HG02840 (cell line): ENCODE measurements around the gene SLC37A1.
"Not testable (repeated sequence)": the region's sequence is repeated elsewhere in the genome, so short reads cannot be mapped to it uniquely, and the experiment has no call there.

Experiments
- ATAC-seq: cut with Tn5 transposase; IDR thresholded peaks from one replicate; pipeline ENCODE4 v1.9.1; 2021; ENCODE audit warnings: mild to moderate bottlenecking, moderate library complexity, moderate number of reproducible peaks; ENCODE audit not compliant: unreplicated experiment, low FRiP score

SLC37A1 gene

DNA sequence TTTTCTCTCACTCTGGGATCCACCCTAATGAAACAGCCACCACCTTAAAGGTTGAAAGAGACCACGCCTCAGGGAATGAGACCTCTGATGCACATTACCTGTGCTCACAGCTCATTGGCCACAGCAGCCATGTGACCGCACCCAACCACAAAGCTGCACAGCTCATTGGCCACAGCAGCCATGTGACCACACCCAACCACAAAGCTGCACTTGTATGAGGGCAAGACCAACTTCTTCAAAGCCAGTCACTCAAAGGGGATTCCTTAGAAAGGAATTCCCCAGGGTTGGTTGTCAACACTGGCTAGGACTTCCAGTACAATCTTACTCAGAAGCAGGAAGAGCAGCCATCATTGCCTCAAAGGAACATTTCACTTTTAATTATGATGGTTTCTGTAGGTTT is 96.2 kb downstream of the SLC37A1 start:
- no peak for ATAC-seq

DNA sequence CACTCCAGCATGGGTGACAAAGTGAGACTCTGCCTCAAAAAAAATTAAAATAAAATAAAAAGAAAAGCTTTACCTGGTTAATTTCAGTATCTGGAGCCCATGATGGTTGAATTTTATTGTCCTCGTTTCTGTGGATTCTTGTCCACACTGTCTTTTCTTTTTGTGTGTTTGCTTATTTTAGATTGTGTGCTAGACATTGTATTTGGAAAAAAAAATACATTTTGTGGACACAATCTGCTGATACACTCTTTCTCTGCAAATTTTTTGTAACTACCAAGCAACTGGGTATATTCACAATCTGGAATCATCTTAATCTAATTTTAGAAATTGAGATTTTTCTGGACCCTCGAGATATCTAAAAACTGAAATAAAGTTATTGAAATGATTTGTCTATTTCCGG is 98.2 kb downstream of the SLC37A1 start:
- no peak for ATAC-seq

DNA sequence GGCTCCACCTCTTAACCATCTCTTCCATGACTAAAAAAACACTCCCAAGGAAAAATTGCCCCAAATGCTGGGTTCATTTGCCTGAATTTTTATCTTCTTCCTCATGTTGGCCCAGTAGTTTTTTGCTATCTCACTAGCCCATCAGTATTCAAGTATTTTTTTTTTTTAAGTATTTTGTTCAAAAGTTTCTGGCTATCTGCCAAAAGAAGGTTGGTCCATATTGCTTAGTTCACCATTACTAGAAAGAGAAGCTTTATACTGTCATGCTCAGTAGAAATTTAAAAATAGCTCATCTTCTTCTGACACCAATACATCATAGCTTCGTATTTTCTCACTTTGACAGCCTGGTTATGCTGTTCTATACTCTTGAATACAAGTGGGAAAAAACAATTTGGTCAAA is 98.7 kb downstream of the SLC37A1 start:
- ATAC-seq: no peak

DNA sequence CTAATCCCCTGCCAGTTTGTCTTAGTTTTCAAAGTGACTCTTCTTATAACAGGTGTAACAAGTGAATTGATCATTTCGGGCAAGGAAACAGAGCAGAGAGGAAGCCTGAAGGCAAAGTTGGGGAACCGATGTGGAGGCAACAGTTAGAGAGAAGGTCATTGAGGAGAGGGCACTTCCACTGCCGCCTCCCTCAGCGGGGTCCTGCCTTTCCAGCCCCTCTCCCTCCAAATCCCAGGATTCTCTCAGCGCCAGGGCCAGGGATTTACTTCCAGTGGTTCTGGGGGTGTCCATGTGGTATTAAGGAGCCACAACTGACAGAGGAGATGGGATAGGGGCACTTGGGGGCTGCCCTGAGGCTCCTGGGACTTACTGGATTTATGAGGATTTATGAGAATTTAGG is 100.1 kb downstream of the SLC37A1 start:
- no peak for ATAC-seq

DNA sequence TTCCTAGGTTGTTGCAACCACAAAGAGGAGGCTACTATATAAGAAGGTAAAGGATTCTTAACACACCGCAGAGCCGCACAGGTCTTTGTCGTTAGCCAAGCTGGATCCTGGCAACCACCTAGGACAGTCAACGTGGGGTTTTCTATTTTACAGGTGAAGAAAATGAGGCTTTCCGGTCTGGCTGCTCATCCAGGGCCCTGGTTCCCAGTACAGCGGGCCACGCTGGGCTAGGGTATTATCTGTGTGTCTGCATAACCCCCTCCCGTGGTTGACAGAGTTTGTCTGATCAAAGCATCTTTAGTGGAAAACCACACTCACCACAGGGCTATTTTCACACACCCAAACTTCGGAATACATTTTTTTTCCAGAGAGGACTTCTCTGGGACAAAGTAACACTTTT is 100.7 kb downstream of the SLC37A1 start:
- no peak for ATAC-seq

DNA sequence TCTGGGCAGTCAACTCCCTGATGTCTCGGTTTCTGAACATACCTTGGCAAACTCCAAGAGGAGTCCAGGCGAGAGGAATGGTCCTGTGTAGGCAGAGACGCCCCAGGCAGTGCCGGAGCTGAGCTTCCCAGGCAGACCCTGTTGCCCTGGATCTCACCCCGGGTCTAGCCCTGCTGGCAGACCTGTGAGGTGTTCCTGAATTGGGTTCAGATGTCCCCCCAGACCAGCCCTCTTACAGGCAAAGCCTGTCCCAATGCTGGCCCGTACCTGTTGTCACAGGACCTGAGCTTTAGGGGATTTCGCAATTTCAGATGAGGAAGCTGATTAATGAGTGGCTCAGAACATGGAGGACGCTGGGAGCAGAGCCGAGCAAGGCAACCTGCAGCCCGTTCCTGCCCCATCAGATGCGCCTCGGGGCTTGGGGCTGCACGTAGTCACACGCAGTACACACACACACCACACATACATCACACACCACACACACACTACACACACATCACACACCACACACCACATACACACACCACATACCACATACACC is 101.2 kb downstream of the SLC37A1 start:
- ATAC-seq: no peak

DNA sequence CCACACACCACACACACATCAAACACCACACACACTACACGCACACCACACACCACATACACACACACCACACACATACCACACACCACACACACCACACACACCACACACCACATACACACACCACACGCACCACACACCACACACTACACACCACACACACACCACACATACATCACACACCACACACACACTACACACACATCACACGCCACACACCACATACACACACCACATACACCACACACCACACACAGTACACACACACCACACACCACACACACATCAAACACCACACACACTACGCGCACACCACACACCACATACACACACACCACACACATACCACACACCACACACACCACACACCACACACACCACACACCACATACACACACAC is 101.7 kb downstream of the SLC37A1 start:
- not testable (repeated sequence) for ATAC-seq

DNA sequence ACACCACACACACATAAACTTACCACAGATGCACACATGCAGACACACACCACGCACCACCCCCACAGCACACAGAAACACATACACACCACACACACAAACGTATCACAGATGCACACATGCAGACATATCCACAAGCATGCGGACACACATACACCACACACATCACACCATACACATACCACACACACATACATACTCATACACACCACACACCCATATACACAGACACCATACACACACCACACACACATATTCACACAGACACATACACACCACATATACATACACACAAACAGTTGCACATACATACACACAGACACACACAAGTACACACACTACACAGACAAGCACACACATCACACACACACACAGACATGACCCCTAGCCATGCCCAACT is 102.3 kb downstream of the SLC37A1 start:
- ATAC-seq: no peak

DNA sequence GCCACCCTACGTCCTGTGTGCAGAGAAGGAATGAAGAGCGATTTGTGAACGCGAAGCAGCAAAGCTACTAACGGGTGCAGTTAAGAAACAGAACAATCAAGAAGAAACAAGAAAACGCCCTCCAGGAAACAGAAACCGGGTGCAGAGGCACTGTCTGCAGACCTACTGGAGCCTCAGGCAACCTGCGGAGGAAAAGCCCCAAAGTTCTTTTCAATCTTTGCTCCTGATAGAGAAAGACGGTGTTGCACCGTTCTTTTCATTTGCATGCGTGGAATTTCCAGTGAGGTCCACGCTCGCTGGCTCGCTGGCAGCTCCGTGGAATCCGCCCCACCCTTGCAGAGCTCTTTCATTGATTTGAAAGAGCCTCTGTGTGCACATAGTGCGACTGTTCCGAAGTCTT is 102.8 kb downstream of the SLC37A1 start:
- ATAC-seq: no peak

DNA sequence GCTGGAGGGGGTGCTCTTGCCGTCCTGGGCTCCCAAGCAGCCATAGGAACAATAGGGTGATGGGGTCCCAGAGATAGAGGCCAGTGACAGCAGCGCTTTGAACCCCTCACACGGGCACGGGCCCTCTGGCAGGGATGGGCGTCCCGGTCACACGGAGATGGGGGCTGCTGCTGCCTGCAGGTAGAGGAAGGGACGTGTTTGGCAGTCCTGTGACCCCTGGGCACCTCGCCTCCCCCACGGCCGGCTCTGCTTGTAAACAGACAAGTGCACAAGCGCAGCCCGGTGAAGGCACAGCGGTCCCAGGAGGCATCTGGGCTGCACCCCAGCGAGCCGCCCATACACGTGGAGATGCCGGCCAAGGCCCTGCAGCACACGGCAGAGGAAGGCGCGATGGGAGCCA is 103.3 kb downstream of the SLC37A1 start:
- no peak for ATAC-seq

DNA sequence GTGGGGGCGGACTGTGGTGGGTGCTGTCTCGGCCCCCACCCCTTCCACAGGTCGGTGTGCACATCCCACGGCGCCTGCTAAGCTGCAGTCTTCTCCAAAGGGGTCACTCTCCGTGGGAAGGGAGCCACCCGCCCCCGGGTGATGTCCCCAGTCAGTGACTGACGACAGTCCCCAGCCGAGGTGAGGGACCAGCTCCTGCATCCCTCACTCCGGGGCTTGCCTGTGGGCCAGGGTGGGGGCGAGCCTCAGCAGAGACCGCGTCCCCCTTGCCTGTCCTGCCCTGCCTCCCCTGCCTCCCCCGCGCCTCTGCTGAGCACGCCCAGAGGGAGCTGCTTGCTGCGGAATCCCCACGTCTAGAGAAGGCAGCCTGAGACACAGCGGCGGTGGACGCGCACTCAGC is 103.8 kb downstream of the SLC37A1 start:
- ATAC-seq: no peak

DNA sequence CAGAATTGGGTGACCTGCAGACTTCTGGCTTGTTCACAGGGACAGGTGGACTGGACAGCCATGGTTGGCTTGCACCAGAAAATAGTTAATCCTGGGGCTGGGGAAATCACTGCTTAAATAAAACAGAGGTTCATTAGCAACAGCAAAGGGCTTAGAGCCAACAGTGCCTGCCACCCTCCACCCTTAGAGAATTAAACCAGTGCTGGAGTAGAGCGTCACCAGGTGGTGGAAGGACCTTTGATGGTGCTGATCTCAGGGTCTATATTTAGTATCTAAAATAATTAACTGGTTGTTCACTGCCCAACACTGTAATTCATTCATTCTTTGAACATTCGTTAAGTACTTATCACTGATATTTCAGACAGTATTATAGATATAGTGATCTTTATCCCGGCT is 105.1 kb downstream of the SLC37A1 start:
- no peak for ATAC-seq

DNA sequence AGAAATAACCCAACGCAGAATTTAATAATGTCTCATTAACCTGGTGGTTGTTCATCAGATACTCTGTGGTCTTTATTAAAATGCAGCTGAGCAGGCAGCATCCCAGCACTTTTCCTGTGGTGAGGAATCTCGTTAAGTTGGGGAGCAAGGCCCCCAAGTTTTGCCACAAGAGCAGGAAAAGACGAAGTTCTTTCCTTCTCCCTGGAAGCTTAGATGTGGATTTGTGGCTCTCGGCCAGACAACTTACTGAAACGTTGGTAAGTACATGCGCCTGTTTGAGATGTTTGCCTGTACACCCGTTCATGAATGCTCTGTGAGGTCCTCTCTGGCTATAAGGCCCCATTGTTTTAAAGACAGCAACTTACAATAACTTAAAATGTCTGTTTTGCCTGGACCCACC is 105.5 kb downstream of the SLC37A1 start:
- no peak for ATAC-seq

DNA sequence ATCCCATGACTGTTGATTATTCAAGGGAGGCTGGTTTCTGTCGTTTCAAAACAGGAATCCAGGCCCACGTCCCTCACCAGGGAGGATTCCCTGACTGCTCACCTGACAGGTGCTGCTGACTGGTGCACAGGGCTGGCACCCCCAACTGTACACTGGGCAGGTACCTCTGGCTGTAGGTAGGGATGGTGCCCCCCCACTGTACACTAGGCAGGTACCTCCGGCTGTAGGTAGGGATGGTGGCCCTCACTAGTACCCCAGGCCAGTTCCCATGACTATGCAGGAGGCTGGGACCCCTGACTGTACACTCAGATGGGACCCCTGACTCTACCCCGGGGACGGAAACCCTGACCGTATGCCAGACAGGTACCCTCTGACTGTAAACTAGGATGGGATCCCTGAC is 106.2 kb downstream of the SLC37A1 start:
- no peak for ATAC-seq

DNA sequence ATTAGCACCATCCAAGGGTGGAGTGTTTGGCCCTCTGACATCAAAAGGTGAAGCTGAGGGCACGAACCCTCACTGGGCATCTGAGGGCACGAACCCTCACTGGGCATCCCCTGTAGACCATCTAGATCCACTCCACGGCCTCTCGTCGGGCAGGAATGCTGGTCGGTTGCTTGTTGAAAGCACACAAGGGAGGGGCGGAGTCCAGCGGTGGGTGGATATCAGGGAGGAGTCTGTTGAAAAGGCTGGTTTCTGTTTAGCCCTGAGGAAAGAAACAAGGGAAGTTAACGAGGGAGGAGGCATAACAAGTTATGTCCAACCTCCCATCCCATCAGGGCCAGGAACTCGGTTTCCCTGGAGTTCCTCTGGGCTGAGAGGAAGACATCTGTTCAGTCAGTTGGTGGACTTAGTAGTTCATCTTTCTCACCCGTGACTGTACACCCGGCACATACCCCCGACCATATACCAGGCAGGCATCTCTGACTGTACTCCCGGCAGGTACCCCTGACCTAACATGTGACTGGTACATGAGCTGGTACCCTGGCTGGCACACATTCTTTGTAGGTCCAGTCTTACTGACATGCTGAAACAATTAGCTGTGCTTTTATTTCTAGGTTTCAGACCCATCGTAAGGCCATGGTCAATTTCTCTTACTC is 107.6 kb downstream of the SLC37A1 start:
- no peak for ATAC-seq

DNA sequence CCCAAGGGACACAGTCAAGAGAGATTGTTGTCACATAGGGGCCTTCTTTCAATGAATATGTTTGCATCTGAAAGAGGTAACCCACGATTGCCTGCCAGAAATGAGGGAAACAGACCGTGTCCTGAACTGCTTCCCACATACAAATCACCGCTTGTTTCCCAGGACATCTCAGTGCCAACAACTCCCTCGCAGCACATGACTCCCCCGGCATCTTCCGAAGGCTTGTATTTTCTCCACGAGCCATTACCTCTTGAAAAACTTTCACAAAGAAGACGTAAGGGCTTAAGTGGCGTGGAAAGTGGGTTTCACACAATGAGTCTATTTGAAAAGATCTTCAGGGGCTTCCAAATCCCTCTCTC is 108.1 kb downstream of the SLC37A1 start:
- no peak for ATAC-seq

DNA sequence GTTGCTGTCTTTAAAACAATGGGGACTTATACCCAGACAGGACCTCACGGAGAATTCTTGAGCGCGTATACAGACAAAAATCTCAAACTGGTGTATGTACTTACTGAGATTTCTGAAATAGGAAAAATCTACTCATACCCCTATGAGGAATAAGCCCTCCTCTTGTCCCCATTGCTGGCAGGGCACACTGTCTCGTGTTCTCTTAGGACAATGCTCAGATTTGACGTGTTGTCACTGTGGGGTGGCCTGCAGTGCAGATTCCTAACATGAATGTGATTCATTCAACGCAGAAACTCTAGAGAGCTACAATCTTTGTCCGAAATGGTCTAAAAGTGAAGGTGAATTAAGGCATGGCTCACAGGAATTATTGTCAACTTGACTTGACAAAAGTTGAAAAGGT is 108.6 kb downstream of the SLC37A1 start:
- no peak for ATAC-seq

DNA sequence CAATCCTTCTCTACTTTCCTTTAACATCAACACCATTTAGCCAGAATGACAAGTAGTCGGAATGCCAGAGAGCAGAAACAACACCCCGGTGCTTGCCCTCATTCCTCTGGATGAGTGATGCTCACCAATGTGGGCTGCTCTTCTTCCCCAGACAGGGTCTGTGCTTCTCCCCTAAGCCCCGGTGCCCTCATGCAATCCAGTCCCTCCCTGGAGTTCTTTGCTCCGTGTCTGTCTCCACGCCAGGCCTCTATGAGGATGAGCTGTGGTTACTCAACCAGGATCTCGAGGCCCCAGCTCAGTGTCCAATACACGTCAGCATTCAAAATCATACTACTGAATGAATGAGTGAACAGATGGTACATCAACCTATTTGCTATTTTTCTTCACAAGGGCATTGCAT is 110.0 kb downstream of the SLC37A1 start:
- no peak for ATAC-seq

DNA sequence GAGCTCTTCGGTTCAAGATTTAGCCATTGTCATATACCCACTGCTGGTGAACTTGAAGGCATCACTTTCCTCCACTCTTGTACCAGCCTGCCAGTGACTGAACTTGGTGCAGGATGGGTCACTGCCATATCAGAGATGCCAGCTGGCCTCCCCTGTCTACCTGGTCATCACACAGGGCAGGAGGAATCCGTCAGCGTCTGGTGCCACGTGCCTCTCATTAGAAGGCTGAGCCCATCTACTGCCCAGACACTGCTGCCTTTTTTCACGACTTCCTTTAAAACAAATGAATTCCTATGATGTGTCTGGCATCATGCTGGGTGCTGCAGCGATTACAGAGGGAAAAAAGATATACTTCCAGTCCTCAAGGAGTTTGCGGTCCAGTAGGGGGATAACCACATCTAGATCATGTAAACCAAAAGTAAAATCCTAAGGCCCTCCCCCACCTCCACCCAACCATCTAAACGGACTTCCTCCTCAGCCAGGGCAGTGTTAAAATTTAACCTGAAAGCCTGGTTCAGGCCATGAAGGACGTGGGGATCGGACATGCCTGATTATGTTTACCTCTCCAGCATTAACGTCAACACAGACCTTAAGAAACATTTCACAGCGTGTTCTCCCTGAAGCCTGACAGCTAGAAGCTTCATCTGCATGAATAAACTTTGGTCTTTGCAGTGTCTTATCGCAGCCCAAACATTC is 110.6 kb downstream of the SLC37A1 start:
- ATAC-seq: no peak

DNA sequence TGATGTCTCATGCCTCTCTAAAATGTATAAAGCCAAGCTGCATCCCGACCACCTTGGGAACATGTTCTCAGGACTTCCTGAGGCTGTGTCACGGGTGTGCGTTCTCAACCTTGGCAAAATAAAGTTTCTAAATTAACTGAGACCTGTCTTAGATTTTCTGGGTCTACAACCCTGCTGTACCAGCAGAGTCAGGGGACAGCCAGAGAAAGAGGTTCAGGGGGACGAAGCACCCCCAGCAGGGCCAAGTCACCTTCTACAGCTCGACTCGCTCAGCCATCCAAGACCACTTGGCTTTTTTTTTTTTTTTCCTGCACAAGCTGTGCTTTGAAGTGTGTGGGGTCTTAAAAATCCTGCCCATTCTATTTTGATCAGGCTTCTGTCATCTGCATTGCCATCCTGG is 111.3 kb downstream of the SLC37A1 start:
- ATAC-seq: no peak

DNA sequence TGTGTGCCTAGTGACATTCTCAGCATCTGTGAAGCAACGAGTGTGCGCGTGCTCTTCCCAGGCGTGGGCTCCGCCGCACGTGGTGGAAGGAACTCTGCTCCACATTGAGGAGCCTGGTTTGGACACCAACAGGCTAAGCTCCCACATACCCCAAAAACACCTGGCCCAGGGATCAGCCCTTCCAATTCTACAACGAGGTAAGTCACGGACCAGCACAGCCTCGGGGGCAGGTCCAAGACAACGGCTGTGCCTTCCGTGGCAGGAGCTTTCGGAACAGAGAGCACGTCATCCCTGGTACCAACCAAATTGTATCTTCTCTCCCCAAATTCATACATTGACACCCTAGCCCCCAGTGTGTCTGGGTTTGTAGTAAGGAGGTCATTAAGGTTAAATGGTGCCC is 112.5 kb downstream of the SLC37A1 start:
- ATAC-seq: no peak

DNA sequence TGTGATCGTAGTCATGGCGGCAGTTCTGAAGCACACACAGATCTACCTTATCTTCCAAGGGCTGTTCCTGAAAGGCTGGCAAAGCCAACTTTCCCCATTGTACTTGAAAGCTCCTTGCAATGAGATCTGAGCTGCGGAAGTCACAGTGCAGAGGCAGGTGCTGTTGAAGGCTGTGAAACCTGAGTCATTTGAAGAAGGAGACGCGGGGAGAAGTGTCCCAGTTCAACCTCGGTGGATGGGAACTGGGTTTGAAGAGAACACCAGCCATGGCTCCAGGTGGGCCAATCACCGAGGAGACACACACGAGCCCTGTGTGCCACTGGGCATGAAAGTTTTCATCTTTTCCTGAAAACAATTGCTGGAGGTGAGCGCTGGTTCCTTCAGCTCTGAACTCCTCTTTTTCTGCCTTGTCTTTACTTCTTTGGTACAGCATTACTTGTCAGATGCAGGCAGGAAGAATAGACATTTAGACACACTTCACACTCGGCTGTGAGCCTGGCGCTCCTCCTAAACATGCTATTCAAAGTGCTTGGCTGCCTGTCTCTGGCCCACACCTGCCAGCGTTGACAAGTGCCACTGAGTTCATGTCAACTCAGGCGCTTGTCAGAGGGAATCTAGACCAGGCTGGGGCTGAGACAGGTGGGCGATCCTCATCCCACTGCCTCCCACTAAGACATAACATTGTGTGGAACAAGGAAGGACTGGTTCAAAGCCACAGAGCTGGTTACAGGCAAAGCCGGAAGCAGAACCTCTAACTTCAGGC is 114.1 kb downstream of the SLC37A1 start:
- no peak for ATAC-seq
